ENCODE measurements around the gene SLC27A4.
A peak's percentile ranks its signal among the peaks of the same experiment; 100 is the strongest.

Gene SLC27A4

DNA sequence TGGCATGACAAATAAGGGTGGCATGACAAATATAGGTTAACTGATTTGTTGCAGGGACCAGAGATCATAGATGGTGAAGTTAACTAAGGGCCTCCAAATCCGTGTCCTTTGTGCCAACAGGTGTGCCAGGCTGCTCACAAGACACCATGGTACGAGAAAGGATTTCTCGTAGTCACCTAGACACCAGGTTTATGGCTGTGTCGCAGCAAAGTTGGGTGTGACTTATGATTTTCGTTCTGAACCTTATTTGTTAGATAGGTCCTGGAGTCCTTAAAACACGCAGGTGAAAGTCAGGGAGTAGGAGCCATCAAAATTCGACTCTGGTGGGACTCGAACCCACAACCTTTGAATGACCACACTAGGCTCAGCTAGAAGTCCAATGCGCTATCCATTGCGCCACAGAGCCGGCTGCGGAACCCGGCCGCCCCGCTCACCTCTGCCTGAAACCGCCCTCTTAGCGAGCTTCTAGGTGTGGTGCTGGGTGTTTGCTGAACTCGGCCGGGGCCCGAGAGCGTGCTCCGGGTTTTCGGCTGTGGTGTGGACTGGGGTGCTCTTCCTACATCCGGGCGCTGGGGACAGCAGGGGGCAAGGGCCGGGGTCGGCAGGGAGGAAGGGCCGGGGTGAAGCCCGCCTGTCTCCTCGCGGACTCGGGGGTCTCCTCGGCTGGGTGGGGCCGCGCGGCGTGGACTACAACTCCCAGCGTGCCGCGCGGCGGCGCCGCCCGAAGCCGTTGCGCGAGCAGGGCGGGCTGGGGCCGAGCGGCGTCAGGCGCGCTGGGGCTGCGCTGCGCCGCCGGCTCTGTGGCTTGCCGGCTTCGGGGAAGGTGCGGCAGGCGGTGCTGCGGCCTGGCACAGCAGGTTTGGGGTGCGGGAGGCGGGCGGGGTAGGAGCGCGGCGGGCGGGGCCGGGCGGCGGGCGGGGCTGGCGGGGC, at the start of gene SLC27A4:
Gene SLC27A4, plus strand, starts transcription at position 767 of the 930 bp plus-strand sequence. CDS start 2,606 bp downstream, outside the sequence.
- DNase-seq: peak; percentile 97

- DNase-seq: no peak
These were observed 48.3 kb upstream of the SLC27A4 start for GRCh38 chr9:128292009-128292408.

- no peak for DNase-seq
These were observed 47.2 kb upstream of the SLC27A4 start for GRCh38 chr9:128293091-128293490.

DNA sequence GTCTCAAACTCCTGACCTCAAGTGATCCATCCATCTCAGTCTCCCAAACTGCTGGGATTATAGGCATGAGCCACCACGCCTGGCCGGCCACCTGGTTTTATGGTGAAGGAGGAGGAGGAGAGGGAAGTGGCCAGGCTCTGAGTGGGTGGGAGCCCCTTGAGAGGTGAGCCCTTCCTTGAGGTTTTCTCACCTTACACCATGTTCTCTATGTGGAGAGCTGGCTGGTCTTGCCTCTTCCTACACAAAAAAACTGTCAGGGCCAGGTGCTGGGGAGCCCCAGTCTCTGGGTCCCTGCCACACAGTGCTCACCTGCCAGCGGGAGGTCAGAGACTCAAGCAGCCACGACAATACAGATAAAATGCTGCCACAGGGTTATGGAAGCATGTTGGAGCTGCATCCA, 46.2 kb upstream of the SLC27A4 start:
- DNase-seq: no peak

DNA sequence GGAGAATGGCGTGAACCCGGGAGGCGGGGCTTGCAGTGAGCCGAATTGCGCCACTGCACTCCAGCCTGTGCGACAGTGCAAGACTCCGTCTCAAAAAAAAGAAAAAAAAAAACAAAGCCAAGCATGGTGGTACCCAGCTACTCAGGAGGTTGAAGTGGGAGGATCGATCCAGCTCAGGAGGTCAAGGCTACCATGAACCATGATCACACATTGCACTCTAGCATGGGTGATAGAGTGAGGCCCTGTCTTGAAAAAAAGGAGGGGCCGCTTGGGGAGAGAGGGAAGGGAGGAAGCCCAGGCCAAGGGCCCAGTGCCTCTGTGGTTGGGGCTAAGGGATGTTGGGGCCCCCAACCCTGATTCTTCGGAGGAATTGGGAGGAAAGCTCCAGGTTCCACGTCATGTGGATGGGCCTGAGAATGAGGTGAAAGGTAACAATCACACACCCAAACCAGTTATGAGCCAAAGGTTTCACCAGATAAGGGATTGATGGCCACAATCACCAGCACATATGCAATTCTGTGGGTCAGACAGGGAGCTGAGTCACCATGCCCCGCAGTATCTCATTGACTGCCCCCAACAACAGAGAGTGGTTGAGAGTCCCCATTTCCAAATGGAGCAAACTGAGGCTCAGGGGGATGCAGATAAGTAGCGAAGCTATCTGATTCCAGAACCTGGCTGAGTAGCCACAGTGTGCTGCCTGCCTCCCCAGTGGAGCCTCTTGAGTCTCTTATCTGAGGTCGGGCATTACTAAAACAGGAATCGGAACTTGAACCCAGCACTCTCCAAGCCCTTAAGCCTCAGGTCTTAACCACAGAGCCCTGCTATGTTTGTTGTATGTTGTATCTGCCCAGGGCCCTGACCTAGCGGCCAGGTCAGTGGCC, 43.7 kb upstream of the SLC27A4 start:
- DNase-seq: no peak

DNA sequence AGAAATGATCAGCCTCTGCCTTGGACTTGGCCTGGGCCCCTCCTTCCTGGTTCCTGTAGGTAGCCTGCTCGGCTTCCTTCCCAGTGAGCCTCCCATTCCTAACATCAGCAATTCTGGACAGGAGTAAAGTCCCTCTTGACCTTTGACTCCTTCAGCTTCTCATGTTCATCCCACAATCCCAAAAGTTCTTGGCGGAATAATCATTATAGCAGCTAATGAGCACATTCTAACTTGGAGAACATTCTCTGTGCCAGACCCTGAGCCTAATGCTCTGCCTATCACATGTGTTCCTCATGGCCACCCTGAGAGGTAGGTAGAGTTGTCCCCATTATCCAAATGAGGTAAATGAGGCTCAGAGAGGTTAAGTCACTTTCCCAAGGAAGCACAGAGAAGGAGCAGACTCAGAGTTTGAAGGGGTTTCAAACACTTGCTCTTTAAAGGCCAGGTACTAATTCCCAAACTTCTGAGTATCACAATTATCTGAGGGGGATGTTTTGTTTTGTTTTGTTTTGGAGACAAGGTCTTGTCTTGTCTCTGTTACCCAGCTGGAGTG, 43.0 kb upstream of the SLC27A4 start:
- no peak for DNase-seq

DNA sequence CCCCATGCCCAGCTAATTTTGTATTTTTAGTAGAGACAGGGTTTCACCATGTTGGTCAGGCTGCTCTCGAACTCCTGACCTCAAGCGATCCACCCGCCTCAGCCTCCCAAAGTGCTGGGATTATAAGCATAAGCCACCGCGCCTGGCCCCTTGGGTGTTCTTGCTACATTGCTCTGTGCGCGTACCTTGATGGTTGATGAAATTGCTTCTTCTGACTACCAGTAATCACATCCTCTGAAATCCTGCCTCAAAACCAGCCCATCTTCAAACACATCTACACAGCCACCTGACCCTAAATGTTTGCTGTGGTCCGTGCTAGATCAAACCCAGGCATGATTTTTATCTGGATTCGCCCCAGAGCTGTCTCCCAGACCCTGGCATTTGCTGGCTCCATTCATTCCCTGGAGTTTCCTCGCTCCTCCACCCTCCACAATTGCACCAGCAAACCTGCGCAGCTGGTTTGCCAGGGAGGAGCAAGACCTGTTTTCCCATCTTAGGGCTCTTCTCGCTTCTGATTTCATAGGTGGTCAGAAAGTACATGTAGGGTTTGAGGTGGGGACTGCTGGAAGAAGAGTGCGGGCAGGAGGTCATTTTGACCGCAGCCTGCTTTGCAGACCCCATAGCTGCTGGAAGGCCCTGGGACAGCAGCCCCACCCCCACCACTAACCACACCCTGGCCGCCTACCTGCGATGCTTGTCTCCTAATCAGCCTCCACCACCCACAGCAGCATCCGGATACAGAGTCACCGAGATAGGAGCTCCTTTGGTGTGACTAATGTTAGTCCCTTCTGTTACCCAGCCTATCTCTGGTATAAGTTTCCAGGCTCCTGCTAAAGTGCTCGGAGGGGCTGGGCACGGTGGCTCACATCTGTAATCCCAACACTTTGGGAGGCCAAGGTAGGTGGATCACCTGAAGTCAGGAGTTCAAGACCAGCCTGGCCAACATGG, 41.5 kb upstream of the SLC27A4 start:
- DNase-seq: no peak

DNA sequence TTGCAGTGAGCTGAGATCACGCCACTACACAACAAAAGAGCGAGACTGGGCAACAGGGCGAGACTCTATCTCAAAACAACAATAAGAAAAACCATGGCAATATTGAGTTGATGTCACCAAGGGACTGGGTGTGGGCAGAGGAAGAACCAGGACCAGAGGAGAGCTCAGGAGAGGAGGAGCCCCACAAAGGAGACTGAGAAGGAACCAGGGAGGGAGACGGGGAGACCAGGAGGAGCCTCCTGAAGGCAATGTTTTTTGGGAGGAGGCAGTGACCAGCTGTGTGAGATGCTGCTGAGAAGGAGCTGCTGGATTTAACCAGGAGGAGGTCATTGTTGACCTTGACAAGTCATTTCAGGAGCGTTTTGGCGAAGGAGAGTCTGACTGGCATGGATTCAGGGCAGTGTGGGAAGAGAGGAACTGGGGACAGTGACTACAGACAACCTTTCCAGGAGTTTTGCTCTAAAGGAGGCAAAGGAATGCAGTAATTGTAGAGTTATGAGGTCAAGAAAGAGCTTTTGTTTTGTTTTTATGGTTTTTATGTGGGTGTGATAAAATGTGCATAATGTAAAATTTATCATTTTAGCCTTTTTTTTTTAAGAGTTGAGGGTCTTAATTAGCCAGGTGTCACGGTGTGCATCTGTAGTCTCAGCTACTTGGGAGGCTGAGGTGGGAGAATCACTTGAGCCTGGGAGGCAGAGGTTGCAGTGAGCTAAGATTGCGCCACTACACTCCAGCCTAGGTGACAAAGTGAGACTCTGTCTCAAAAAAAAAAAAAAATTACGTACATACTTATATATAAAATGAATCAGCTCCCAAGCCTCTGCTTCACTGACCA, 36.0 kb upstream of the SLC27A4 start:
- DNase-seq: no peak

DNA sequence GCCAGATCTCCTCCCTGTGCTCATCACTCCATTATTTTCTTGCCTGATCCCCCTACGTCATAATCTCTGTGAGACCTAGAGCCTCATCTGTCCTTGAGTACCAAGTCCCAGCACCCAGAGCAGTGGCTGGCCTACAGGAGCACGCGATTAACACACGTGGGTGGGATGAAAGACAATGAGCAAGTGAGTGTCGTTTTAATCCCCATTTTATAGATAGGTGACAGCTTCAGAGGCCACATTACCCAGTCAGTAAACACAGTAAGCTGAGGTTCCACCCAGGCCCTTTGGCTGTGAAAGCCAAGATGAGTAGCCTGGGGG, 35.4 kb upstream of the SLC27A4 start:
- no peak for DNase-seq

- DNase-seq: no peak
These were observed 30.8 kb upstream of the SLC27A4 start for GRCh38 chr9:128309551-128309950.

DNA sequence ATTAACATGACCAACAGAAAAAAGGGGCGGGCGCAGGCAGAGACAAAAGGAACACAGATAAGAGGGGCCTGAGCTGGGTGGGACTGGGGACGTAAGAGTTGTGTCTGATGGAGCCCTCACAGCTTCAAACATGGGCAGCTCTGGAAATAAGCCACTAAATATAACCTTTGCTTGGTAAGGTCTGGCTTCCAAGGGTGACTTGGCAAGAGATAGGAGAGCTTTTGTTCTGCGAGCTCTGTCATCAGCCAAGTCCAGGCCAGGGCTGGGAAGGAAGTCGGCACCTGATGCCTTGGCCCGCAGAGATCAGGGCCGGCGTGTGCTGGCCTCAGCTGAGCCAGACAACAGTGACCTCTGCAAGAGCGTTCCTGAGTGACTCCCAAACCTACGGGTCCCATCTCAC, 29.9 kb upstream of the SLC27A4 start:
- no peak for DNase-seq

- DNase-seq: no peak
These were observed 25.6 kb upstream of the SLC27A4 start for GRCh38 chr9:128314697-128315096.

DNA sequence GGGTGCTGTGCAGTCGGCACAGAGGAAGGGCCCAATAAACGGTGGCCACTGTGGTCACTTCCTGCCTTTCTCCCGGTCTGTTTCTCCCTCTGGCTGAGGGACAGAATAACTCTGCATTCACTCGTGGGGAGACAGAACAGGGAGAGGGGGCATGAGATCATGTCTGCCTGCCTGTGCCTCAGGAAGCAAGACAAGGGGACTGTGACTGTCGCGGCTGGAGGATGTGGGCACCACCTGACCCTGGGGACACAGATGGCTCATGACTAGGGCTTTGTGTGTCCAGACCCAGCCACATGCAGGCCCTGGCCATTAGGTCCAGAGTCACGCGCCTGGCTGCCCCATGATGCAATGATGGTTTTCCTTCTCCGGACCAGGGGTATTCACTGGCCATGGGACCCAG, 23.9 kb upstream of the SLC27A4 start:
- no peak for DNase-seq

DNA sequence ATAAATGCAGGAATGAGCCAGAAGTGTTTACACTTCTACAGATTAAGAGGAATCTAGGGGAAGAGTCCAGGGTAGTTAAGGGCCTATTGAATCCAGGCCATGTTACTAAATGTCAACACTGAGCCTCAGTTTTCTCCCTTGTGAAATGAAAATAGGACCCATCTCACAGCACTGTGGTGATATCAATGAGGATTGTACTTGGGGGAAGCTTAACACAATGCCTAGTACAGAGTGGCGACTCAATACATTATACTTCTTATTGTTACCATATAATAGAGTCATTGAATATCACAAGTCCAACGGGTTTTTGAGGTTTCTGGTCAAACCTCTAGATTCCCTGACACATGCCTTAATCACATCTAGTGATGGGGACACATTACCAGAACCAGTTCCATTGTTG, 22.7 kb upstream of the SLC27A4 start:
- no peak for DNase-seq

- DNase-seq: no peak
These were observed 19.0 kb upstream of the SLC27A4 start for GRCh38 chr9:128321343-128321742.

- no peak for DNase-seq
These were observed 18.4 kb upstream of the SLC27A4 start for GRCh38 chr9:128321879-128322403.

GRCh38 chr9:128322404-128323211, 17.7 kb upstream of the SLC27A4 start, which contains the start of the genes COQ4 and TRUB2:
Gene COQ4, plus strand, starts transcription at chr9:128322839. Its CDS starts 20 bp downstream, at chr9:128322859.
Gene TRUB2, minus strand, starts transcription at chr9:128322447. Its CDS starts 39 bp downstream, at chr9:128322408.
- DNase-seq: peak; percentile 99

DNA sequence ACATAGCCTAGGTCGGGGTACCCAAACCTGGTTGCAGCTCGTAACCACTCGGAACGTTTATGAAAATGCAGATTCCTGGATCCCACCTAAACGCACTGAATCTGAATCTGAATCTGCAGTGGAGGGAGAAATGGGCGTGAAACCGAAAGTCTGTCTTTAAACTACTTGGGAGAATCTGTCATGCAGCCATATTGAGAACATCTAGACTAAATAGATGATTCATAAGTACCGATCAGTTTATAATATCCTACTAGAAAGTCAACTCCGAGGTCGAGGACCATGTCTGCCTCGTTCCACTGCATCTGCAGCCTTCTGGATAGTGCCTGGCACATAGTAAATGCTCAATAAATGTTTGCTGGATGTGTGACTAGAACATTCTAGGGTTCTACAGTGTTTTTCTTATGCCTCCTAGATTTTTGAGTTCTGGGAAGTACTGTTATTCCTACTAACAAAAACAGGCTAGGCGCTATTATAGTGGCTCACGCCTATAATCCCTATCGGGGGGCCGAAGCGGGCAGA, 17.1 kb upstream of the SLC27A4 start:
- DNase-seq: no peak

DNA sequence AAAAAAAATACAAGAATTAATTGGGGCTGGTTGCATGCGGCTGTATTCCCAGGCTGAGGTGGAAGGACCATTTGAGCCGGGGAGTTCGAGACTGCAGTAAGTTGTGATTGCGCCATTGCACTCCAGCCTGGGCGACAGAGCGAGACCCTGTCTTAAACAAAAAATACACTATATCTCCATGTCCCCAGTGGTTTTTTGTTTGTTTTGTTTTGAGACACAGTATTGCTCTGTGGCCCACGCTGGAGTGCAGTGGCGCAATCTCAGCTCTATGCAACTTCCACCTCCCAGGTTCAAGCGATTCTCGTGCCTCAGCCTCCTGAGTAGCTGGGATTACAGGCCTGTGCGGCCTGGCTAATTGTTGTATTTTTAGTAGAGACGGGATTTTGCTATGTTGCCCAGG, 16.5 kb upstream of the SLC27A4 start:
- no peak for DNase-seq

GRCh38 chr9:128324401-128324800, 15.9 kb upstream of the SLC27A4 start:
- DNase-seq: no peak

Data from RPMI8226 (cell line).